DMS153 treated with DMSO at 0.1 percent for 48 hours (cell line): ENCODE data around the gene SLC27A4.
A peak's percentile ranks its signal among the peaks of the same experiment; 100 is the strongest.

Experiments
- DNase-seq: peaks from one replicate; lab custom pipeline; 2025; ENCODE audit not compliant: unreplicated experiment; lab: John Stamatoyannopoulos, UW

Gene SLC27A4

GRCh38 chr9:128339761-128340690 is at the start of gene SLC27A4:
TSS of gene SLC27A4 (plus strand) at chr9:128340527. CDS start at chr9:128343133, 2,606 bp downstream.
- peak; percentile 64 for DNase-seq

DNA sequence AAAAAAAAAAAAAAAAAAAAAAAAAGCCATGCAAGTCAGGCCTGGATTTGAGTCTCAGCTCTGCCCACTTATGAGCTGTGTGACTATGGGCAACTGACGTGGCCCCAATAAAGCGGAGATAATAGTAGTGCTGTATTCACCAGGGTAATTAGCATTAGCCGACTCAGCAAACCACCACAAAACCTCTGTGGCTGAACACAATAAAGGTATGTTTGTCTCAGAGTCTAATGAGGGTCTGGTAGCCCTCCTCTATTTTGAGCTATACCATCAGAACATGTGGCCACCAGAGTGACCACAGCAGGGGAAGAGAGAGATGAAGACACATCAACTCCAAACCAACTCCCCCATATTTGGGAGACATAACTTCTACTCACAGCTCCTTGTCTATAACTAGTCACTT is 48.3 kb upstream of the SLC27A4 start:
- DNase-seq: no peak

DNA sequence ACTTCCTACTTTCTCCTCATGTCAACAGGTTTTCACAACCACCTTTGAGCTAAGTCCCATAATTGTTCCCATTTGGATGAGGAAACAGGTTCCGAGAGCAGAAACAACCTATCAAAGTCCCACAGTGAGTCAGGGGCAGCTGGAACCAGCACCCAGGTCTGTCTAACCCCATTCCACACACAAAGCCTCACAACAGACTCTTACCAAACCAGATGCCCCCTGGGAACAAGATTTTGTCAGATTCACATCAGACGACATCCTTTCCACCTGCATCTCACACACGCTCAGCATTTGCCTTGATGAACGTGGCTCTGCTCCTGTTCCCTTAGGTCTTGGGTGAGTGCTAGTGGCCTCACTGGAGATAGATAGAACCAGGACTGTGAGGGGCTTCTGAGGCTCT is 47.2 kb upstream of the SLC27A4 start:
- DNase-seq: no peak

- no peak for DNase-seq
These were observed 46.2 kb upstream of the SLC27A4 start for GRCh38 chr9:128294142-128294541.

DNA sequence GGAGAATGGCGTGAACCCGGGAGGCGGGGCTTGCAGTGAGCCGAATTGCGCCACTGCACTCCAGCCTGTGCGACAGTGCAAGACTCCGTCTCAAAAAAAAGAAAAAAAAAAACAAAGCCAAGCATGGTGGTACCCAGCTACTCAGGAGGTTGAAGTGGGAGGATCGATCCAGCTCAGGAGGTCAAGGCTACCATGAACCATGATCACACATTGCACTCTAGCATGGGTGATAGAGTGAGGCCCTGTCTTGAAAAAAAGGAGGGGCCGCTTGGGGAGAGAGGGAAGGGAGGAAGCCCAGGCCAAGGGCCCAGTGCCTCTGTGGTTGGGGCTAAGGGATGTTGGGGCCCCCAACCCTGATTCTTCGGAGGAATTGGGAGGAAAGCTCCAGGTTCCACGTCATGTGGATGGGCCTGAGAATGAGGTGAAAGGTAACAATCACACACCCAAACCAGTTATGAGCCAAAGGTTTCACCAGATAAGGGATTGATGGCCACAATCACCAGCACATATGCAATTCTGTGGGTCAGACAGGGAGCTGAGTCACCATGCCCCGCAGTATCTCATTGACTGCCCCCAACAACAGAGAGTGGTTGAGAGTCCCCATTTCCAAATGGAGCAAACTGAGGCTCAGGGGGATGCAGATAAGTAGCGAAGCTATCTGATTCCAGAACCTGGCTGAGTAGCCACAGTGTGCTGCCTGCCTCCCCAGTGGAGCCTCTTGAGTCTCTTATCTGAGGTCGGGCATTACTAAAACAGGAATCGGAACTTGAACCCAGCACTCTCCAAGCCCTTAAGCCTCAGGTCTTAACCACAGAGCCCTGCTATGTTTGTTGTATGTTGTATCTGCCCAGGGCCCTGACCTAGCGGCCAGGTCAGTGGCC is 43.7 kb upstream of the SLC27A4 start:
- DNase-seq: no peak

DNA sequence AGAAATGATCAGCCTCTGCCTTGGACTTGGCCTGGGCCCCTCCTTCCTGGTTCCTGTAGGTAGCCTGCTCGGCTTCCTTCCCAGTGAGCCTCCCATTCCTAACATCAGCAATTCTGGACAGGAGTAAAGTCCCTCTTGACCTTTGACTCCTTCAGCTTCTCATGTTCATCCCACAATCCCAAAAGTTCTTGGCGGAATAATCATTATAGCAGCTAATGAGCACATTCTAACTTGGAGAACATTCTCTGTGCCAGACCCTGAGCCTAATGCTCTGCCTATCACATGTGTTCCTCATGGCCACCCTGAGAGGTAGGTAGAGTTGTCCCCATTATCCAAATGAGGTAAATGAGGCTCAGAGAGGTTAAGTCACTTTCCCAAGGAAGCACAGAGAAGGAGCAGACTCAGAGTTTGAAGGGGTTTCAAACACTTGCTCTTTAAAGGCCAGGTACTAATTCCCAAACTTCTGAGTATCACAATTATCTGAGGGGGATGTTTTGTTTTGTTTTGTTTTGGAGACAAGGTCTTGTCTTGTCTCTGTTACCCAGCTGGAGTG is 43.0 kb upstream of the SLC27A4 start:
- DNase-seq: no peak

DNA sequence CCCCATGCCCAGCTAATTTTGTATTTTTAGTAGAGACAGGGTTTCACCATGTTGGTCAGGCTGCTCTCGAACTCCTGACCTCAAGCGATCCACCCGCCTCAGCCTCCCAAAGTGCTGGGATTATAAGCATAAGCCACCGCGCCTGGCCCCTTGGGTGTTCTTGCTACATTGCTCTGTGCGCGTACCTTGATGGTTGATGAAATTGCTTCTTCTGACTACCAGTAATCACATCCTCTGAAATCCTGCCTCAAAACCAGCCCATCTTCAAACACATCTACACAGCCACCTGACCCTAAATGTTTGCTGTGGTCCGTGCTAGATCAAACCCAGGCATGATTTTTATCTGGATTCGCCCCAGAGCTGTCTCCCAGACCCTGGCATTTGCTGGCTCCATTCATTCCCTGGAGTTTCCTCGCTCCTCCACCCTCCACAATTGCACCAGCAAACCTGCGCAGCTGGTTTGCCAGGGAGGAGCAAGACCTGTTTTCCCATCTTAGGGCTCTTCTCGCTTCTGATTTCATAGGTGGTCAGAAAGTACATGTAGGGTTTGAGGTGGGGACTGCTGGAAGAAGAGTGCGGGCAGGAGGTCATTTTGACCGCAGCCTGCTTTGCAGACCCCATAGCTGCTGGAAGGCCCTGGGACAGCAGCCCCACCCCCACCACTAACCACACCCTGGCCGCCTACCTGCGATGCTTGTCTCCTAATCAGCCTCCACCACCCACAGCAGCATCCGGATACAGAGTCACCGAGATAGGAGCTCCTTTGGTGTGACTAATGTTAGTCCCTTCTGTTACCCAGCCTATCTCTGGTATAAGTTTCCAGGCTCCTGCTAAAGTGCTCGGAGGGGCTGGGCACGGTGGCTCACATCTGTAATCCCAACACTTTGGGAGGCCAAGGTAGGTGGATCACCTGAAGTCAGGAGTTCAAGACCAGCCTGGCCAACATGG is 41.5 kb upstream of the SLC27A4 start:
- DNase-seq: no peak

GRCh38 chr9:128304136-128304970 is 36.0 kb upstream of the SLC27A4 start:
- DNase-seq: no peak

DNA sequence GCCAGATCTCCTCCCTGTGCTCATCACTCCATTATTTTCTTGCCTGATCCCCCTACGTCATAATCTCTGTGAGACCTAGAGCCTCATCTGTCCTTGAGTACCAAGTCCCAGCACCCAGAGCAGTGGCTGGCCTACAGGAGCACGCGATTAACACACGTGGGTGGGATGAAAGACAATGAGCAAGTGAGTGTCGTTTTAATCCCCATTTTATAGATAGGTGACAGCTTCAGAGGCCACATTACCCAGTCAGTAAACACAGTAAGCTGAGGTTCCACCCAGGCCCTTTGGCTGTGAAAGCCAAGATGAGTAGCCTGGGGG is 35.4 kb upstream of the SLC27A4 start:
- DNase-seq: no peak

DNA sequence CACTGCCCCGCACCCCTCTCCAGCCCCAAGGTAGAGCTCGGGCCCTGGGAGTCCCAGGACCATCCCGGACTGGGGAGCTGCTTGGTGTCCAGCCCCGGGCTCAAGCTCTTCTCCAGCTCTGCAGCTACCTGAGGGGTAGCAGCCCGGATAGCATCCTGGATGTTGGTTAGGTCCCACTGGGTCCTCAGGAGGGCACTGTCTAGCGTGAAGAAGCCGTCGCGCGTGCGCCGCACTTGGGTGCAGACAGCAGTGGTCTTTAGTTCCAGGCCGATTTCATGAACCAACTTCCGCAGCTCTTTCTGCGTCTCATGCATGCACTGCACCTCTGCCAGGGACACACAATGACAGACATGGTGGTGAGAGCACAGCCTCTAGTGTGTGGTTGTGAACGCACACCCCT is 30.8 kb upstream of the SLC27A4 start:
- DNase-seq: no peak

- no peak for DNase-seq
These were observed 29.9 kb upstream of the SLC27A4 start for GRCh38 chr9:128310461-128310860.

GRCh38 chr9:128314697-128315096 is 25.6 kb upstream of the SLC27A4 start:
- no peak for DNase-seq

DNA sequence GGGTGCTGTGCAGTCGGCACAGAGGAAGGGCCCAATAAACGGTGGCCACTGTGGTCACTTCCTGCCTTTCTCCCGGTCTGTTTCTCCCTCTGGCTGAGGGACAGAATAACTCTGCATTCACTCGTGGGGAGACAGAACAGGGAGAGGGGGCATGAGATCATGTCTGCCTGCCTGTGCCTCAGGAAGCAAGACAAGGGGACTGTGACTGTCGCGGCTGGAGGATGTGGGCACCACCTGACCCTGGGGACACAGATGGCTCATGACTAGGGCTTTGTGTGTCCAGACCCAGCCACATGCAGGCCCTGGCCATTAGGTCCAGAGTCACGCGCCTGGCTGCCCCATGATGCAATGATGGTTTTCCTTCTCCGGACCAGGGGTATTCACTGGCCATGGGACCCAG is 23.9 kb upstream of the SLC27A4 start:
- DNase-seq: no peak

DNA sequence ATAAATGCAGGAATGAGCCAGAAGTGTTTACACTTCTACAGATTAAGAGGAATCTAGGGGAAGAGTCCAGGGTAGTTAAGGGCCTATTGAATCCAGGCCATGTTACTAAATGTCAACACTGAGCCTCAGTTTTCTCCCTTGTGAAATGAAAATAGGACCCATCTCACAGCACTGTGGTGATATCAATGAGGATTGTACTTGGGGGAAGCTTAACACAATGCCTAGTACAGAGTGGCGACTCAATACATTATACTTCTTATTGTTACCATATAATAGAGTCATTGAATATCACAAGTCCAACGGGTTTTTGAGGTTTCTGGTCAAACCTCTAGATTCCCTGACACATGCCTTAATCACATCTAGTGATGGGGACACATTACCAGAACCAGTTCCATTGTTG is 22.7 kb upstream of the SLC27A4 start:
- no peak for DNase-seq

DNA sequence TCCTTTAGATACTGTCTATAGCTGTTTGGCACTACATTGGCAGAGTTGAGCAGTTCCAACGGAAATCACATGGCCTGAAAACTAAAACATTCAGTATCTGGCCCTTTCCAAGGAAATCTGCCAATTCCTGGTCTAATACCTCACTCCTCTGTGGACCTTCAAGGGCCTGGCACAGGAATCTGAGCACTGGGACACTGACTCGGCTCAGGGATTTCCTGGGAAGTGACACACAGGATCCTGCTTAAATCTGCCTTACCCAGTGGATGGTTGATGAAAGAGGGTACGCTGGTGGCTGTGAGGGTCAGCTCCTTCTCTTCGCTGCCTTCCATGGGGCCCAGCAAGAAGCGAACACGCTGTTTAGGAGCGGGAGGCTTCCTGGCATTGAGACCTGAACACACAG is 19.0 kb upstream of the SLC27A4 start:
- no peak for DNase-seq

- no peak for DNase-seq
These were observed 18.4 kb upstream of the SLC27A4 start for GRCh38 chr9:128321879-128322403.

DNA sequence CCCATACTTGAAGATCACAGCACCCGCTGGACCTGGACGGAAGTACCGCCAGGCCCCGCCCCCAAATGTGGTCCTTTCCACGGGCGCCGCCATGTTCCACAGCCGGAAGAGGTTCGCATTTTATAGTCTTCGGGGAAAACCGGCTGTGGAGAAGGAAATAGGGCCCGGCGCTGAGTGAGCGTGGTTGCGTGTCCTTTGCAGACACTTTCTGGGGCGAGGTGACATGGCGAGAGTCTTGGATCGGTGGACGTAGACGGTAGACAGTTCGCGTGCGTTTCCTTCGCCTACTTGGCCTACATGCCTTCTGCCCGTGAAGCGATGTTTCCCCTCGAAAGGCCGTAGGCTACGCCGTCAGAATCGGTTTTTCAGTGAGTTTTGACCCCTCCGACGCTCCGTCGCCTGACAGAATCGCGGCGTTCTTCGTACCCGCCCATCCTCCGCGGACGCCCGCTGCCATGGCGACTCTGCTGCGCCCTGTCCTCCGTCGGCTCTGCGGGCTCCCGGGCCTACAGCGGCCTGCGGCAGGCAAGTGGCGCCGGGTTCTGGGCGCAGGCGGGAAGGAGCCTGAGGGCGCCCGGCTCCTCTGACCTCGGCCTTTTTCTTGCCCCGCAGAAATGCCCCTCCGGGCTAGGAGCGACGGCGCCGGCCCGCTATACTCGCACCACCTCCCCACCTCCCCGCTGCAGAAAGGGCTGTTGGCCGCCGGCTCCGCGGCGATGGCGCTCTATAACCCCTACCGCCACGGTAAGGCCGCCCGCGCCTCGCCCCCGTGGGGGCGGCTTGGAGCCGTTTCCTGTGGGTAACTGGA is 17.7 kb upstream of the SLC27A4 start, which contains the start of the genes COQ4 and TRUB2:
Gene COQ4, plus strand, starts transcription at position 436 of the 808 bp plus-strand sequence. Its CDS starts 20 bp downstream, at position 456.
Gene TRUB2, minus strand, starts transcription at position 44 of the 808 bp plus-strand sequence. Its CDS starts 39 bp downstream, at position 5.
- DNase-seq: peak; percentile 82

DNA sequence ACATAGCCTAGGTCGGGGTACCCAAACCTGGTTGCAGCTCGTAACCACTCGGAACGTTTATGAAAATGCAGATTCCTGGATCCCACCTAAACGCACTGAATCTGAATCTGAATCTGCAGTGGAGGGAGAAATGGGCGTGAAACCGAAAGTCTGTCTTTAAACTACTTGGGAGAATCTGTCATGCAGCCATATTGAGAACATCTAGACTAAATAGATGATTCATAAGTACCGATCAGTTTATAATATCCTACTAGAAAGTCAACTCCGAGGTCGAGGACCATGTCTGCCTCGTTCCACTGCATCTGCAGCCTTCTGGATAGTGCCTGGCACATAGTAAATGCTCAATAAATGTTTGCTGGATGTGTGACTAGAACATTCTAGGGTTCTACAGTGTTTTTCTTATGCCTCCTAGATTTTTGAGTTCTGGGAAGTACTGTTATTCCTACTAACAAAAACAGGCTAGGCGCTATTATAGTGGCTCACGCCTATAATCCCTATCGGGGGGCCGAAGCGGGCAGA is 17.1 kb upstream of the SLC27A4 start:
- DNase-seq: no peak
